Uterus (tissue), 4 donors: Measurements from ENCODE around the gene CXorf58. TPM values are rescaled to one million over a fixed set of nuclear protein-coding genes. Genes with fewer than 3 reads are reported as not detected.

Experiments
- DNase-seq, 2 donors: peaks; one replicate each; pipeline ENCODE4 v3.0.0-alpha.2; 2019 to 2020
- H3K27ac ChIP-seq, 2 donors: fragments of 200-600 bp; sonication (generic); 1 replicate in 1 of 2; 2 replicates in 1 of 2; pipeline ENCODE4 v1.5.1; 2016 to 2018
- H3K27me3 ChIP-seq, 2 donors: fragments of 200-600 bp; sonication (generic); one replicate each; pipeline ENCODE4 v1.5.1; 2018 to 2019; ENCODE audit warnings: control low read depth in 1 of 2
- H3K36me3 ChIP-seq, 2 donors: fragments of 200-600 bp; sonication (generic); one replicate each; pipeline ENCODE4 v1.5.1; 2019; ENCODE audit warnings: control low read depth in 1 of 2
- H3K4me1 ChIP-seq, 2 donors: fragments of 200-600 bp; sonication (generic); one replicate each; pipeline ENCODE4 v1.5.1; 2018 to 2019; ENCODE audit warnings: control low read depth in 1 of 2
- H3K4me3 ChIP-seq, 2 donors: fragments of 200-600 bp; sonication (generic); 1 replicate in 1 of 2; 2 replicates in 1 of 2; pipeline ENCODE4 v1.5.1; 2018 to 2019; ENCODE audit warnings: mild to moderate bottlenecking in 1 of 2
- H3K9me3 ChIP-seq, 2 donors: fragments of 200-600 bp; sonication (generic); one replicate each; pipeline ENCODE4 v1.5.1; 2019; ENCODE audit warnings: control low read depth in 1 of 2
- POLR2A ChIP-seq, 2 donors: fragments of 450-650 bp; IDR thresholded peaks; one replicate each; pipeline ENCODE4 v1.6.1; 2016; ENCODE audit warnings: antibody characterized with exemption in 2 of 2, mild to moderate bottlenecking in 1 of 2, moderate library complexity in 1 of 2
- intact Hi-C: fragments of 100-400 bp; cut with DNase I; formaldehyde crosslinking; loops from one replicate; pipeline ENCODE4 v1.15.1; 2023; ENCODE audit warnings: low total_unique reads
- total RNA-seq, 4 donors: library from RNA; depleted of rRNA in 3 of 4; stranded (reverse); fragments of >200 nt in 3 of 4; gene quantifications; one replicate each; pipeline versions ENCODE4 v1.1.0 to v1.2.4, GENCODE V29; 2014 to 2023
- TF ChIP-seq, protein P1 (sequence below), 4 experiments: fragments of 200-600 bp in 2 of 4; fragments of 450-650 bp in 2 of 4; sonication (generic) in 2 of 4; IDR thresholded peaks; one replicate each; pipeline ENCODE4 v1.5.1; 2016 to 2019; ENCODE audit warnings: antibody characterized with exemption in 4 of 4, mild to moderate bottlenecking in 2 of 4, moderate library complexity in 1 of 4
- donor health status: DM: yes; HTN: yes; CAD: no.

Gene CXorf58
- total RNA-seq, 4 donors from 2014 or later = 0.14 to 0.29 TPM; not detected in 2

DNA sequence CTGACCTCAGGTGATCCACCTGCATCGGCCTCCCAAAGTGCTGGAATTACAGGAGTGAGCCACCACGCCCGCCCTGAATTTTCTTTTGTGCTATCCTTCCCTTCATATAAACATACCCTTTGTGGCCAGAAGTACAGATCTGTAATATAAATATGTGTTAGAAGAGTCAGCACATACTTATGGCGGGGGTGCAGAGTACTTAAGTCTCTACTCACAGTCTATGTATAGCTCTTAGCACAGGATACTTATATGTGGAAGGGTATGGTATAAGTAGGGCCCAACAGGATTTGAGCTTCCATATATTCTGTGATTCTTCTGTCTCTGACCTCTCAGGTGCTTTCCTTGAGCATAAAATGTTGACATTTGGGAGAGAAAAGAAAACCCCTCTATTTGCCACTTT lies 18.2 kb downstream of the CXorf58 start:
- H3K27ac ChIP-seq = no peak overlapping the region
- H3K27me3 ChIP-seq = no peaks in the 10 kb centered on the region
- H3K9me3 ChIP-seq = no peaks in the 10 kb centered on the region
- H3K4me1 ChIP-seq = no peaks in the 10 kb centered on the region
- H3K4me3 ChIP-seq = no peak overlapping the region
- no peaks in the 10 kb centered on the region for H3K36me3 ChIP-seq
- no peak for DNase-seq
- intact Hi-C loops = no loop called here
- no peak for TF ChIP-seq POLR2A (IDR thresholded peaks at IDR 0.05)
- TF ChIP-seq, protein P1, sequence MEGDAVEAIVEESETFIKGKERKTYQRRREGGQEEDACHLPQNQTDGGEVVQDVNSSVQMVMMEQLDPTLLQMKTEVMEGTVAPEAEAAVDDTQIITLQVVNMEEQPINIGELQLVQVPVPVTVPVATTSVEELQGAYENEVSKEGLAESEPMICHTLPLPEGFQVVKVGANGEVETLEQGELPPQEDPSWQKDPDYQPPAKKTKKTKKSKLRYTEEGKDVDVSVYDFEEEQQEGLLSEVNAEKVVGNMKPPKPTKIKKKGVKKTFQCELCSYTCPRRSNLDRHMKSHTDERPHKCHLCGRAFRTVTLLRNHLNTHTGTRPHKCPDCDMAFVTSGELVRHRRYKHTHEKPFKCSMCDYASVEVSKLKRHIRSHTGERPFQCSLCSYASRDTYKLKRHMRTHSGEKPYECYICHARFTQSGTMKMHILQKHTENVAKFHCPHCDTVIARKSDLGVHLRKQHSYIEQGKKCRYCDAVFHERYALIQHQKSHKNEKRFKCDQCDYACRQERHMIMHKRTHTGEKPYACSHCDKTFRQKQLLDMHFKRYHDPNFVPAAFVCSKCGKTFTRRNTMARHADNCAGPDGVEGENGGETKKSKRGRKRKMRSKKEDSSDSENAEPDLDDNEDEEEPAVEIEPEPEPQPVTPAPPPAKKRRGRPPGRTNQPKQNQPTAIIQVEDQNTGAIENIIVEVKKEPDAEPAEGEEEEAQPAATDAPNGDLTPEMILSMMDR (IDR thresholded peaks at IDR 0.05) = no peak

DNA sequence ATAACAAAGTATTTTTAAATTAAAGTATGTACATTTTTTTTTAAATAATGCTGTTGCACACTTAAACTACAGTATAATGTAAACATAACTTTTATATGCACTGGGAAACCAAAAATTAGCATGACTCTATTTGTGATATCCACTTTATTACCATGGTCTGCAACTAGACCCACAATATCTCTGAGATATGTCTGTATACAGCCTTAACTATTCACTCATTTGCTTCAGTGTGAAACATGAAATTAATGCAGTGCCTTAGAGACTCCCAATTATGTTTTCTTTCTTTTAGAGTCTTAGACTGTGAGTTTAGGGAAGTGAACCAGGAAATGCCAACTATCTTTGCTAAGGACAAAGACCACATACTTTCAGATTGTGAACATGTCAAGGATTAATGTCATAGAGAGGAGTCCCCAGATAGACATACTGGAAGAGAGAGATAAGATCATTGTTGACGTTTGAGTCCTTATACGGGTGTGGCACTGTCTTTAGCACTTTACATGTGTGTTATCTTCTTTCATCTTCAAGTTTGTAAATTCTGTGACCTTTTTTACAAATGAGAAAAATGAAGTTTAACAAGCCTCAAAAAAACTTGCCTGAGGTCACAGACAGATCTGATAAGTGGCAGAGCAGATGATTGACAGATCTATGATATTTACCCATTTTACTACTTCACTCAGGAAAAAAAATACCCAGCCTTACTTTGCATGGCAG lies 23.2 kb downstream of the CXorf58 start:
- Histone ChIP-seq H3K9me3 (no peaks in the 10 kb centered on the region), H3K4me1 (no peaks in the 10 kb centered on the region), H3K27ac (no peak overlapping the region), H3K36me3 (no peaks in the 10 kb centered on the region), H3K27me3 (no peaks in the 10 kb centered on the region), H3K4me3 (no peak overlapping the region)
- DNase-seq = no peak
- no peak for TF ChIP-seq POLR2A (IDR thresholded peaks at IDR 0.05)
- TF ChIP-seq, protein P1 (IDR thresholded peaks at IDR 0.05) = no peak
- intact Hi-C loops = no loop called here

DNA sequence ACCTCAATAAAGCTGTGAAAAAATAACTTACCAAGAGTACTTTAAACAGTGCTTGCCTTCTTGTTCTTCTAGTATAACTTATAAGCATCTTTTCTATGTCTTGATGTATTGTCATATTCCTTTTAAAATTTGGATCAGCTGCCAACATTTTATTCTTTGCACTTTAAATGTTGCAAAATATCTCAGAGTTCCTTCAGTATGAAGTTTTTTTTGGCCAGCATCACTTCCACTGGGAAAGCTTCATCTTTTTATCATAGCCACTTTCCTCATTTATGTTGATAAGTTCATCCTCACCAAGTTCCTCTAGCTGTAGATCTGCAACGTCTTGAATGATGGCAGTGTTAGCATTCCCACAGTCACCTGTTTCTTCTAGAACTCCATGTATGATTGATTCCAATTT lies 24.2 kb downstream of the CXorf58 start:
- Histone ChIP-seq H3K4me1 (no peaks in the 10 kb centered on the region), H3K36me3 (no peaks in the 10 kb centered on the region), H3K9me3 (no peaks in the 10 kb centered on the region), H3K27ac (no peak overlapping the region), H3K27me3 (no peaks in the 10 kb centered on the region), H3K4me3 (no peak overlapping the region)
- intact Hi-C loops = no loop called here
- DNase-seq = no peak
- no peak for TF ChIP-seq POLR2A (IDR thresholded peaks at IDR 0.05)
- TF ChIP-seq, protein P1 (IDR thresholded peaks at IDR 0.05) = no peak

DNA sequence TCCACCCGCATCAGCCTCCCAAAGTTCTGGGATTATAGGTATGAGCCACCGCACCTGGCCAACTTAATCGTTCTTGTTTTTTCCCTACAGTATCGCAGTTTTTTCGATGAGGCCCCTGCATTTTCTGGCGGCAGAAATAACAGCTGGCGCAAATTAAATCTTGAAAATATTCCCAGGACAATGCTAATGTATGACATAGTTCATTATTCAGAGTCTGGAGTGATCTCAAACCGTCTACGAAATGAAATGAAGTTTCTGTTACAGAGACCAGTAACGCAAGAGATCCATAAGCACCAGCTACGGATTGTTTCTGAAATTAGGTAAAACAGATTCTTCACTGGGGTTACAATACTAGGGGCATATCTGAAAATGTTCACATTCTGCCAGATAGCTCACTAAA lies 27.3 kb downstream of the CXorf58 start:
- no peak for TF ChIP-seq POLR2A (IDR thresholded peaks at IDR 0.05)
- TF ChIP-seq, protein P1 (IDR thresholded peaks at IDR 0.05) = no peak
- H3K36me3 ChIP-seq = no peaks in the 10 kb centered on the region
- H3K4me3 ChIP-seq = no peak overlapping the region
- no peaks in the 10 kb centered on the region for H3K9me3 ChIP-seq
- no peaks in the 10 kb centered on the region for H3K4me1 ChIP-seq
- H3K27ac ChIP-seq = no peak overlapping the region
- intact Hi-C loops = no loop called here
- DNase-seq = no peak
- peaks cover 0 to 3% of the 10 kb centered on the region in 2 donors for H3K27me3 ChIP-seq

- peaks cover 0 to 5% of the 10 kb centered on the region in 2 donors for H3K27me3 ChIP-seq
- no peak overlapping the region for H3K27ac ChIP-seq
- DNase-seq = no peak
- intact Hi-C loops = no loop called here
- H3K36me3 ChIP-seq = no peaks in the 10 kb centered on the region
- TF ChIP-seq, protein P1 (IDR thresholded peaks at IDR 0.05) = no peak
- no peak for TF ChIP-seq POLR2A (IDR thresholded peaks at IDR 0.05)
- no peaks in the 10 kb centered on the region for H3K9me3 ChIP-seq
- no peak overlapping the region for H3K4me3 ChIP-seq
- H3K4me1 ChIP-seq = no peaks in the 10 kb centered on the region
Measured at GRCh38 chrX:23936180-23936579, 28.4 kb downstream of the CXorf58 start.
